Measurements from ENCODE around the gene PARD3. TPM values are rescaled to one million over a fixed set of nuclear protein-coding genes. Genes with fewer than 3 reads are reported as not detected.

The PARD3 gene
- total RNA-seq, 2 donors from 2014 or later = 59.6 to 74.6 TPM

DNA sequence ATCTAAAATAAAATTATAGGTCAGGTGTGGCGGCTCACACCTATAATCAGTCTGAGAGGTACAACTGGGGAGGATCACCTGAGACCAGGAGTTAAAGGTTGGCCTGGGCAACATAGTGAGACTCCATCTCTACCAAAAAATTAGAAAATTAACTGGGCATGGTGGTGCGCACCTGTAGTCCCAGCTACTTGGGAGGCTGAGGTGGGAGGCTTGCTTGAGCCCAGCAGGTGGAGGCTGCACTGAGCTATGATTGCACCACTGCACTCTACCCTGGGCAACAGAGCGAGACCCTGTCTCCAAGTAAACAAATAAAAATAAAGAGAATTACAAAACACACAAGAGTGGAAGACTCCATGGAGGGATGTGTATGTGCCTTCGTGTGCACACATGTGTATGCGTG, 171.5 kb downstream of the PARD3 start:
- Histone ChIP-seq H3K9me3 (ENCODE audit: control insufficient read depth, low read length) (no peaks in the 10 kb centered on the region), H3K9ac (ENCODE audit: extremely low read depth, low read length, poor library complexity, severe bottlenecking) (no peak overlapping the region), H3K36me3 (ENCODE audit: control insufficient read depth, insufficient read depth, low read length) (no peaks in the 10 kb centered on the region), H3K4me1 (ENCODE audit: control insufficient read depth, insufficient read depth, low read length) (no peaks in the 10 kb centered on the region), H3K27me3 (ENCODE audit: control insufficient read depth, insufficient read depth, low read length, poor library complexity, severe bottlenecking) (no peaks in the 10 kb centered on the region), H3K4me3 (ENCODE audit: low read length) (no peak overlapping the region), H3K27ac (ENCODE audit: low read depth, low read length) (no peak overlapping the region)
- 97 to 100% methylated on average over 2 to 5 of the region's 5 CpGs for WGBS, 2 experiments (ENCODE audit: insufficient coverage in 1 of 2, insufficient read length in 1 of 2)
- Mint-ChIP-seq H3K27me3 (ENCODE audit: insufficient read depth) (no peaks in the 10 kb centered on the region), H3K4me1 (peaks cover 18% of the 10 kb centered on the region), H3K36me3 (ENCODE audit: low read depth) (no peaks in the 10 kb centered on the region), H3K4me3 (no peak overlapping the region), H3K9me3 (no peaks in the 10 kb centered on the region), H3K27ac (no peak overlapping the region)
- no peak for DNase-seq
- TF ChIP-seq, protein P1, sequence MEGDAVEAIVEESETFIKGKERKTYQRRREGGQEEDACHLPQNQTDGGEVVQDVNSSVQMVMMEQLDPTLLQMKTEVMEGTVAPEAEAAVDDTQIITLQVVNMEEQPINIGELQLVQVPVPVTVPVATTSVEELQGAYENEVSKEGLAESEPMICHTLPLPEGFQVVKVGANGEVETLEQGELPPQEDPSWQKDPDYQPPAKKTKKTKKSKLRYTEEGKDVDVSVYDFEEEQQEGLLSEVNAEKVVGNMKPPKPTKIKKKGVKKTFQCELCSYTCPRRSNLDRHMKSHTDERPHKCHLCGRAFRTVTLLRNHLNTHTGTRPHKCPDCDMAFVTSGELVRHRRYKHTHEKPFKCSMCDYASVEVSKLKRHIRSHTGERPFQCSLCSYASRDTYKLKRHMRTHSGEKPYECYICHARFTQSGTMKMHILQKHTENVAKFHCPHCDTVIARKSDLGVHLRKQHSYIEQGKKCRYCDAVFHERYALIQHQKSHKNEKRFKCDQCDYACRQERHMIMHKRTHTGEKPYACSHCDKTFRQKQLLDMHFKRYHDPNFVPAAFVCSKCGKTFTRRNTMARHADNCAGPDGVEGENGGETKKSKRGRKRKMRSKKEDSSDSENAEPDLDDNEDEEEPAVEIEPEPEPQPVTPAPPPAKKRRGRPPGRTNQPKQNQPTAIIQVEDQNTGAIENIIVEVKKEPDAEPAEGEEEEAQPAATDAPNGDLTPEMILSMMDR (conservative IDR thresholded peaks at IDR 0.05) = no peak

DNA sequence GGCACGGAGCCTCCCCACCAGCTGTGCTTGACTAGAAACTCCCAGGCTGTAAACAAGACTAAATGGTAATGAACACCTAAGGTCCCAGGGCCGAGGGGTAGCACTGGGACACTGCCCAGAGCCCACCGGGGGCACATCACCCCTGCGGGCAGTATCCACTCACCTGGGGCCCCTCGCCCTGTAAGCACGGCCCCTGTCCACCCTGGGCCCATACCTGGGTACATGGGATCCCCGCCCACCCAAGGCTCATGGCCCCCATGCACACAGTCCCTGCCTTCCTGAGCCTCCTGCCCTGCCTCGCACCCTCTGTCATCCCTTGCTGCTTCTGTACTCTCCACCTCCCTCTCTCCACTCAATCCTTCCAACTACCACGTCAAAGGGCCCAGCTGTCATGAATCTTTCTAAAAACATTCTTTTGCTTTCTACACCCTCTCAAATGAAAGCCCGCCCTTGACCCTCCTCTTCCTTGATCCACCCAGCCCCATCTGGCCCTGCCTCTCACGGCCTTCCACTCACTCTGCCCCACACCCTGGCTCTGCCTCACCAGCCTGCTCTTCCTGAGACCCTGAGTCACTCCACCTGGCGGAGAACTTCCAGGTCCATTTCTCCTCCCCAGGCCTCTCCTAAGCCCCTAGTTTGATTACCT, 173.1 kb downstream of the PARD3 start:
- no peaks in the 10 kb centered on the region for H3K27me3 Mint-ChIP-seq (ENCODE audit: insufficient read depth)
- H3K4me3 Mint-ChIP-seq = no peak overlapping the region
- TF ChIP-seq, protein P1 (conservative IDR thresholded peaks at IDR 0.05) = no peak
- H3K36me3 ChIP-seq (ENCODE audit: control insufficient read depth, insufficient read depth, low read length) = no peaks in the 10 kb centered on the region
- no peaks in the 10 kb centered on the region for H3K4me1 ChIP-seq (ENCODE audit: control insufficient read depth, insufficient read depth, low read length)
- no peak overlapping the region for H3K4me3 ChIP-seq (ENCODE audit: low read length)
- peaks cover 29% of the 10 kb centered on the region for H3K4me1 Mint-ChIP-seq
- DNase-seq = peak; percentile 50
- no peaks in the 10 kb centered on the region for H3K9me3 Mint-ChIP-seq
- no peaks in the 10 kb centered on the region for H3K36me3 Mint-ChIP-seq (ENCODE audit: low read depth)
- H3K9ac ChIP-seq (ENCODE audit: extremely low read depth, low read length, poor library complexity, severe bottlenecking) = no peak overlapping the region
- no peaks in the 10 kb centered on the region for H3K27me3 ChIP-seq (ENCODE audit: control insufficient read depth, insufficient read depth, low read length, poor library complexity, severe bottlenecking)
- no peak overlapping the region for H3K27ac ChIP-seq (ENCODE audit: low read depth, low read length)
- peak overlapping the region; percentile 8 for H3K27ac Mint-ChIP-seq
- no peaks in the 10 kb centered on the region for H3K9me3 ChIP-seq (ENCODE audit: control insufficient read depth, low read length)
- 92 to 97% methylated on average over 11 to 12 of the region's 12 CpGs for WGBS, 2 experiments (ENCODE audit: insufficient coverage in 1 of 2, insufficient read length in 1 of 2)

DNA sequence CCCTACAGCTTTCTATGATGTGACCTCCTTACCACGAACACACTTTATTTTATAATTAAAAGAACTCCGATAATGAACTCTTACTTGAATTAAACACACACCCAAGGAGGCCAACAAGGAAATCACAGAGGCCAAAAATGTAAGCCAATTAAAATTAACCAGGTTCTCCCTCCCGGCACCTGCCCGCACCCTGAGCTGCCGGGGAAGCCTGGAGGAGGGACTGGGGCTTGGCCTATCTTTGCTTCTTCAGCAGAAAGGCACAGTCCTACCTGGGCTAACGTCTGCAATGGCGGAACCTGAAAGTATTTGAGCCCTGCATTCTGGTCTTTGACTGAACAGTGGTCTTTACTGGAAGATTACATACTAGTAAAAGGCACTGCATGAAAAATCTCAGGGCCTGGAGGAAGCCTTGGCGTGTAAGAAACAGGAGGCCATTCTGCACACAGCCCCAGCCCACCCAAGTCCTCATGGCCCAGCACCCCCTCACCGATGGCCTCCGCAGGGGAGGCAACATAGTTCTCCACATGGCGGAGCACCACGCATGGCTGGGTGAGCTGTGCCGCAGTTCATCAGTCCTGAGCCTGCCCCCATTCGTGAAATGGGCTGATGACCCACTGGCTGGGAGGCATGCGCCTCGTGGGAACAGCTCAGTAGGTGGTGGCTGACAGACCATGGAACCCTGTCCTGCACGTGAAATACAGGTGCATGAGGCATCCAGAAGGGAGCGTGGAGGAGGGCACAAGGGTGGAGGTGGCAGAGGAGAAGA, 173.8 kb downstream of the PARD3 start:
- peak; percentile 52 for DNase-seq
- WGBS, 2 experiments (ENCODE audit: insufficient coverage in 1 of 2, insufficient read length in 1 of 2) = 92 to 93% methylated on average over 13 to 18 of the region's 18 CpGs
- H3K9me3 Mint-ChIP-seq = no peaks in the 10 kb centered on the region
- H3K27ac Mint-ChIP-seq = no peak overlapping the region
- no peak overlapping the region for H3K4me3 ChIP-seq (ENCODE audit: low read length)
- no peak overlapping the region for H3K4me3 Mint-ChIP-seq
- no peak overlapping the region for H3K9ac ChIP-seq (ENCODE audit: extremely low read depth, low read length, poor library complexity, severe bottlenecking)
- no peaks in the 10 kb centered on the region for H3K27me3 ChIP-seq (ENCODE audit: control insufficient read depth, insufficient read depth, low read length, poor library complexity, severe bottlenecking)
- no peaks in the 10 kb centered on the region for H3K36me3 ChIP-seq (ENCODE audit: control insufficient read depth, insufficient read depth, low read length)
- no peaks in the 10 kb centered on the region for H3K36me3 Mint-ChIP-seq (ENCODE audit: low read depth)
- H3K4me1 ChIP-seq (ENCODE audit: control insufficient read depth, insufficient read depth, low read length) = no peaks in the 10 kb centered on the region
- no peaks in the 10 kb centered on the region for H3K9me3 ChIP-seq (ENCODE audit: control insufficient read depth, low read length)
- TF ChIP-seq, protein P1 (conservative IDR thresholded peaks at IDR 0.05) = no peak
- H3K27me3 Mint-ChIP-seq (ENCODE audit: insufficient read depth) = no peaks in the 10 kb centered on the region
- no peak overlapping the region for H3K27ac ChIP-seq (ENCODE audit: low read depth, low read length)
- H3K4me1 Mint-ChIP-seq = peaks cover 35% of the 10 kb centered on the region

Data from endodermal cell (in vitro differentiated cells).